Posterior vena cava (tissue), 2 donors: ENCODE data around the gene MTA3. TPM values are rescaled to one million over a fixed set of nuclear protein-coding genes. Genes with fewer than 3 reads are reported as not detected.

Experiments used
- DNase-seq: peaks from one replicate; pipeline ENCODE4 v3.0.0-alpha.2; 2020; ENCODE audit warnings: low spot score
- intact Hi-C, 2 donors: fragments of 100-400 bp; cut with DNase I; formaldehyde crosslinking; loops; one replicate each; pipeline versions ENCODE4 v1.14.1 to v1.14.2; 2022 to 2023
- total RNA-seq, 2 donors: library from RNA; stranded (reverse); fragmentation: NEBNext Ultra II Directional; extraction: Animal tissue kit (Norgen Biotek cat#: 25700); gene quantifications; one replicate each; pipeline ENCODE4 v1.2.1, GENCODE V29; 2021
- donor health status: DM: yes; HTN: yes; CAD: no.
- donor health status: DM: yes; HTN: yes; CAD: no.

Gene MTA3
- total RNA-seq, 2 donors from 2014 or later: 29.7 to 30.3 TPM

DNA sequence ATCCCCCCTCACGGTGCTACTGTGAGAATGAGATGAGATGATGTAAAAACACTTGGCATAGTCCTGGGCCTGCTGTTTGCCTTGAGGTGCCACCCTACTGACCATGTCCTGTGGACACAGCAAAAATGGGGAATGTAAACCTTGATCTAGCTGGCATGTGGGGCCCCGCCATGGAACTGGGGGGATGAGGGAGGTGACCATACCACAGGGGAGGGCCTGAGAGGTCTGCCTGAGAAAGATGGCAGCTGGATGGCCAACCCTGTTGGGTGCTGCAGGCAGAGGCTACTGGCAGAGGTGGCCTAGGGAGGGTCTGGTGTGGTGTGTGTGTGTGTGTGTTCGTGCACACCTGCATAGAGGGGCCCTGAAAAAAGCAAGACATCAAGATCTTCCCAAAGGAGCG, 223.2 kb downstream of the MTA3 start:
- no peak for DNase-seq
- intact Hi-C loops: loop anchor here in 1 of 2 donors (10.0 kb wide), 1 partner anchor 67 kb away; no protein-coding TSS in a partner anchor

GRCh38 chr2:42792087-42792582, 223.7 kb downstream of the MTA3 start:
- no peak for DNase-seq
- intact Hi-C loops: loop anchor here in 1 of 2 donors (10.0 kb wide), 1 partner anchor 67 kb away; no protein-coding TSS in a partner anchor

DNA sequence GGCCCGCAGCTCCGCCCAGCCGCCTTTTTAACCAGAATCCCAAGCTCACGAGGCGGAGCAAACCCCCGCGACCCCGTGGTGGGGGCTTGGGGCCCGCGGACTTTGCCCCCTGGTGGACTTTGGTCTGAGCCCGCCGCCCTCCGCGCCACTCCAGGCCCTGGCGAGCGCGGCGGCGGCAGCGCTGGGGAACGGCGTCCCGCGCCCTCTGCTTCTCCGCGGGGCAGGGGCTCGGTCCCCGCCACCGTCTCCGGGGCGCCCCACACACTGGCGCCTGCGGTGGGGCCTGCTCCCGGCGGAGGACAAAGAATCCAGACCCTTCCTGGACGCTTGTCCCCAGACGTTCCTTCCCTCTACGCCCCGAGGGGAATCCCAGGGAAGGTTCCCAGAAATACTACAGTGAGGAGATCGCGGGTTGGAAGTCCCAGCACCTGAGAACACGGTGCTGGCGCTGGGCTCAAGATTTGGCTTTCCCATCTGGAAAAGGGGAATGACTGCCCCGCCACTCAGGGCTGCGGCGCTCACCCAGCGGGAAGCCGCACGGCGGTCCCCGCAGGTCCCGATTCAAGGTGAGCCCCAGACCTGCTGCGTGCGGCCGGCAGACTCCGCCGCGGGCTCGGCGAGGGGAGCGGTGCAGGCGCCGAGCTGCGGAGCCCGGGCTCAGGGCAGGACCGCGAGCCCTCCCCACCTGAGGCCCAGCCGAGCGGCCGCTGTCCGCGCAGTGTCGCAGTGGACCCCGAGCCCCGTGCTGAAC, 224.3 kb downstream of the MTA3 start, which contains the start of gene HAAO:
HAAO (minus strand) TSS at position 1 of the 751 bp plus-strand sequence. CDS start 47 bp downstream, outside the sequence.
- DNase-seq: peak; percentile 88
- intact Hi-C loops: loop anchor here in 1 of 2 donors (10.0 kb wide), 1 partner anchor 68 kb away; no protein-coding TSS in a partner anchor

DNA sequence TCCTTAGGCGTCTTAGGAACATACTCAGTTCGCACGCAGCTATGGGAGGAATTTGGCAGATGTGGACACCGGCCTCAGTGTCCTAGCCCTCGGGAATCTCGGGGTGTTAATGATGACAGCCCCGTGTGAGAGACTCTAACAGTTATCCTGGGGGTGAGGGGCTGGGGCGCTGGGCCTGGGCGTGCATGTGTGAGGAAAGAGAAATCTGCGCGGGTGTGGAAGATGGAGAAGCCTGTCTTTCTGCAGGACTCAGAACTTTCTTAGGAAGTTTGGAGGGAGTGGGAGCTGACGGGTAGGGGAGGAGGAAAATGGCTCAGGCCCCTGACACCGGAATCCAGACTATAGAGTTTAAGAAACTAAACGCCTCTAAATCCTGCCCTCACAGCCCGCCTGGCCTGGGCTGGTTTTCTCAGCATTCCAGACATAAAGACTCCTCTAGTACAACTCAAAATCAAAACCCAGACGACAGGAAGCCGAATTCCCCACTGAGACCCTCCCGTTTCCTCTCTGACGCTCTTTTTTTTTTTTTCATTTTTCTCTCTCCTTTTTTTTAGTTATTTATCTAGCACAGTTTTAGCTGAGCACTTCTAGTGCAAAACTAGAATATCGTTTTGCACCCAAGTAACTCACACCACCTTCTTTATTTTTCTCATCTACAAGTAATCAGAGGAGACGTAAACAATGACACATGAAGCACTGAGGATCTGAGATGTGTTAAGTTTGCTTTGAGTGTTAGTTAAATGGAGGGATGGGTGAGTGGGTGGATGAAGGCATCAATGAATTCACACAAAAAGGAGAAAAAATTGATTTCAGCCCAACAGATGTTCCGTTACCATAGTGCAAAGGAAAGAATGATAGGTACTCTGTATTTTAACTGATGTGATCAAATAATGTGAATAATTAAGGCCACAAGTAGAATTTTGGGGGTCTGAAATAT, 225.2 kb downstream of the MTA3 start:
- DNase-seq: no peak
- intact Hi-C loops: loop anchor here in 1 of 2 donors (10.0 kb wide), 1 partner anchor 69 kb away; no protein-coding TSS in a partner anchor

- no peak for DNase-seq
- intact Hi-C loops: loop anchor here in 1 of 2 donors (10.0 kb wide), 1 partner anchor 70 kb away; no protein-coding TSS in a partner anchor
Measured at GRCh38 chr2:42794271-42795046, 226.0 kb downstream of the MTA3 start.

DNA sequence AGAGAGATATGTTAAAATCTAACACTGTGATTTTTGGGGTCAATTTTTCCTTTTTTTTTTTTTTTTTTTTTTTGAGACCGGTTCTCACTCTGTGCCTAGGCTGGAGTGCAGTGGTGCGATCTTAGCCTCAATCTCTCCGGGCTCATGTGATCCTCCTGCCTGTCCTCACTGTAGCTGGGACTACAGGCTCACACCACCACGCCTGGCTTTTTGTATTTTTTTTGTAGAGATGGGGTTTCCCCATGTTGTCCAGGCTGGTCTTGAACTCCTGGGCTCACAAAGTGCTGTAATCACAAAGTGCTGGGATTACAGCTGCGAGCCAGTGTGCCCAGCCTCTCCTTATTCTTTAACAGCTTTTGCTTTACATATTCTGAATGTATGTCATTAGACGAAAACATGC, 226.8 kb downstream of the MTA3 start:
- no peak for DNase-seq
- intact Hi-C loops: loop anchor here in 1 of 2 donors (10.0 kb wide), 1 partner anchor 70 kb away; no protein-coding TSS in a partner anchor

DNA sequence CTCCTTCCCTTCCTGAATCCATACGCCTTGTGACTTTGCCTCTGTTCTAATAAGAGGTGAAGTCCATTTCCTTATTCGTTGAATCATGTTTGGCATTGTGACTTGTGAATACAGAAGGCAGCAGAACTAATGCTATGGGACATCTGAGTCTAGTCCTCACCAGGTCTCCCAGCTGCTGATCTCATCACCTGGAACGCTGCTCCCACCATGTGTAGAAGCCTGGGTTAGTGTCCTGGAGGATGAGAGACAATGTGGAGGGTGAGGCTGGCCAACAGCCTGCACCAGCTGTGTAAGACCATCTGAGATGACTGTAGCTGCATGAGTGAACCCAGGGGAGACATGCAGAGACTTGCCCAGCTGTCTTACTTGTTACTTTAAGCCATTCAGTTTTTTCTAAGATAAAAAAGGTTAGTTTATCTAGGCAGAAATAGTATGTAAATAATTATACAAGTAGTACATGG, 227.4 kb downstream of the MTA3 start:
- no peak for DNase-seq
- intact Hi-C loops: loop anchor here in 1 of 2 donors (10.0 kb wide), 1 partner anchor 71 kb away; no protein-coding TSS in a partner anchor

DNA sequence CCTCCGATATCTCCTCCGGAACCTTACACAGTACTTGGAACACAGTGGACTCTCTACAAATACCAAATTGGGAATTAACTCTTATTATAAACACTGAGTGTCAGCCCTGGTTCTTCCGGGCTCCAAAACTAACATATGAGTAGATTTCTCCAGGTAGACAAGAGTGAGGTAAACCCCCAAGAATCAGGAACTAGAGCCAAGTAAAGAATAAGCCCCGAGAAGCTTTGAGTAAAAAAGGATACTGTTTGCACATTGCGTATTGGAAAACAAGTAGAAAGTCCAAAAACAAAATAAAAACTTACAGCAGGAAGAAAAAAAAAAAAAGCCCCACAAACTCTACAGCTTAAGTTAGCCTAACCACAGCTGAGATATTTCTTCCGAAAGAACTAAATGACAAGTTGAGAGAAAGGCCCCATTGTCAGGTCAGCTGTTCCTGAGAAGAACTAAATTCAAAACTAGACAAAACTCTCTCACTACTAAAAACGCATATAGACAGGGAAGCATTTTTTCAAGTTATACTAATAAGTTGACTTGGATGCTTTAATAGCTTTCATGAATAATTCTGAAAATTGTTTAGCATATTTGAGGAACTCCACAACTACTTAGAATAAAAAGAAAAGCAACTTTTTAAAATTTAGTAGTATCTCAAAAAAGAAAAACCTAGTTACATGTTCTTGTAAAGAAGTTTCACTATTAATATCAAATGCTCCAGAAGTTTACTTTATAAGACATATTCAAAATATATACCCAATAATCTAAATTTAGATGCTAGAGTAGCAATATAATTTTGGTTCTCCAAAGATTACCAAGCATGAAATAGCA, 228.2 kb downstream of the MTA3 start:
- intact Hi-C loops: loop anchor here in 1 of 2 donors (10.0 kb wide), 1 partner anchor 72 kb away; no protein-coding TSS in a partner anchor
- DNase-seq: no peak

DNA sequence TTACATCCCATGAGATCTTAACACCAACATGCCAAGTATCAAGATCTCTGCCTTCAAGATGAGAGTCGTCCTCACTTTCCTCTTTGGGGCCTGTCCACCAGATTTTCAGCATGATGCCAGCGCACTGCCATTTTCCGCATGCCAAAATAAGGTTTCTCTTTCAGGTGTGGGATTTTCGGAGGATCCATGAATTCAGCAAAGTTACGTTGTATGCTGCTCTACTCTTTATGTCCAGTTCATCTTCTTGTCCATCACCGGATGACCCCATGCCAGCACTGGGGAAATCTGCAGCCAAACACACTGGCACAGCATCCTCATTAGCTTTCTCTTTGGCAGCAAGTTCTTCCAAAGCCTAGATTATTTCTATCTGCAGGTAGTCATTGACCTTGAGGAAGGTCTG, 228.8 kb downstream of the MTA3 start:
- intact Hi-C loops: loop anchor here in 1 of 2 donors (10.0 kb wide), 1 partner anchor 72 kb away; no protein-coding TSS in a partner anchor

GRCh38 chr2:42799881-42800280, 231.4 kb downstream of the MTA3 start:
- no peak for DNase-seq
- intact Hi-C loops: loop anchor here in 1 of 2 donors (10.0 kb wide), 1 partner anchor 75 kb away; no protein-coding TSS in a partner anchor

More for the DNA sequence above, 228.8 kb downstream of the MTA3 start:
- no peak for DNase-seq

GRCh38 chr2:42800461-42800962, 232.1 kb downstream of the MTA3 start:
- intact Hi-C loops: no loop called here
- DNase-seq: no peak

GRCh38 chr2:42800981-42801380, 232.5 kb downstream of the MTA3 start:
- DNase-seq: no peak
- intact Hi-C loops: loop anchor here in 1 of 2 donors (1.0 kb wide), 1 partner anchor 29 kb away; no protein-coding TSS in a partner anchor

- intact Hi-C loops: loop anchor here in 1 of 2 donors (1.0 kb wide), 1 partner anchor 29 kb away; no protein-coding TSS in a partner anchor
- no peak for DNase-seq
Measured at GRCh38 chr2:42801381-42801780, 232.9 kb downstream of the MTA3 start.

DNA sequence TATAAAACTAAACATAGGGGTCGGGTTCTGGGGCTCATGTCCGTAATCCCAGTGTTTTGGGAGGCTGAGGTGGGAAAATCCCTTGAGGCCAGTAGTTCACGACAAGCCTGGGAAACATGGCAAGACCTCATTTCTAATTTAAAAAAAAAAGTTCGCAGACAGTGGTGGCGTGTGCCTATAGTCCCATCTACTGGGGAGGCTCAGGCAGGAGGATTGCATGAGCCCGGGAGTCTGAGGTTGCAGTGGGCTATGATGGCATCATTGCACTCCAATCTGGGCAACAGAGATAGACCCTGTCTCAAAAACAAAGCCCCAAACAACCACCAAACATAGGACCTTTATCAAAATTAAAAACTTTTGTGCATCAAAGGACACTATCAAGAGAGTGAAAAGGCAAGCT, 233.7 kb downstream of the MTA3 start:
- intact Hi-C loops: no loop called here
- DNase-seq: no peak

DNA sequence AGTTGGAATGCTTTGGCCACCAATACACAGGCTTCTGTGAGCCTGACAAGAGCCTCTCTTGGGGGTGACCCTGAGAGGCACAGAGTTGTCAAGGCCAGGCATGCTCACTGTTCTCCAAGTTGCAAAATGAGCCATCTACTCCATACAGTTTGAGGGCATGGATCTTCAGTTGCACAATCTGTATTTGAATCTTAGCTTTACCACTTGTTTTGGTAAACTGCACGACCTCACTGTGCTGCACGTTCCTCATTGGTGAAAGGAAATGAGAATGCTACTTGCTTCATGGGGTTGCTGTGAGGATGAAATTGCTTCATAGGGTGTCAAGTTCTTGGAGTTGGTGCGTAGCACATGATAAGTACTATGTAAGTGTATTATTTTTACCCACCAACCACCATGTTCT, 235.9 kb downstream of the MTA3 start:
- DNase-seq: no peak
- intact Hi-C loops: no loop called here

GRCh38 chr2:42804891-42805290, 236.5 kb downstream of the MTA3 start:
- intact Hi-C loops: no loop called here
- no peak for DNase-seq
